ENCODE measurements around the gene DHRS9.
"Not testable (repeated sequence)": the region's sequence is repeated elsewhere in the genome, so short reads cannot be mapped to it uniquely, and the experiment has no call there.

DNA sequence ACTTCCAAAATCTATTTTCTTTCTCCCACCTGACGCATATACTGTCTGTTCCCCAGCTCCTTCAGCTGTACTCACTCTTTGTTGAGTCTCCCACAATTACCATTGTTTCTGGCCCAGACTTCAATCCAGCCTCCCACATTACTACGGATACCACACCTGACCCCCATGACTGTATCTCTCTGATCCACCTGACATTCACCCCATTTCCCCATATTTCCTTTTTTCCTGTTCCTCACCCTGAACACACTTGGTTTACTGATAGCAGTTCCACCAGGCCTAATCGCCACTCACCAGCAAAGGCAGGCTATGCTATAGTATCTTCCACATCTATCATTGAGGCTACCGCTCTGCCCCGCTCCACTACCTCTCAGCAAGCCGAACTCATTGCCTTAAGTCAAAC is 64.9 kb downstream of the DHRS9 start:
- TF ChIP-seq, protein P1, sequence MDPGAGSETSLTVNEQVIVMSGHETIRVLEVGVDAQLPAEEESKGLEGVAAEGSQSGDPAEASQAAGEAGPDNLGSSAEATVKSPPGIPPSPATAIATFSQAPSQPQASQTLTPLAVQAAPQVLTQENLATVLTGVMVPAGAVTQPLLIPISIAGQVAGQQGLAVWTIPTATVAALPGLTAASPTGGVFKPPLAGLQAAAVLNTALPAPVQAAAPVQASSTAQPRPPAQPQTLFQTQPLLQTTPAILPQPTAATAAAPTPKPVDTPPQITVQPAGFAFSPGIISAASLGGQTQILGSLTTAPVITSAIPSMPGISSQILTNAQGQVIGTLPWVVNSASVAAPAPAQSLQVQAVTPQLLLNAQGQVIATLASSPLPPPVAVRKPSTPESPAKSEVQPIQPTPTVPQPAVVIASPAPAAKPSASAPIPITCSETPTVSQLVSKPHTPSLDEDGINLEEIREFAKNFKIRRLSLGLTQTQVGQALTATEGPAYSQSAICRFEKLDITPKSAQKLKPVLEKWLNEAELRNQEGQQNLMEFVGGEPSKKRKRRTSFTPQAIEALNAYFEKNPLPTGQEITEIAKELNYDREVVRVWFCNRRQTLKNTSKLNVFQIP (CRISPR knock-in tag; IDR thresholded peaks at IDR 0.05; ENCODE audit: borderline replicate concordance, low read depth), result not testable (repeated sequence)
- not testable (repeated sequence) for TF ChIP-seq CSDC2 (CRISPR knock-in tag; IDR thresholded peaks at IDR 0.05); ZFP30 (CRISPR knock-in tag; IDR thresholded peaks at IDR 0.05); ZFP3 (CRISPR knock-in tag; IDR thresholded peaks at IDR 0.05); RARB (CRISPR knock-in tag; IDR thresholded peaks at IDR 0.05); ESRRG (CRISPR knock-in tag; IDR thresholded peaks at IDR 0.05); ZC3H10 (CRISPR knock-in tag; IDR thresholded peaks at IDR 0.05); ZNF565 (CRISPR knock-in tag; conservative IDR thresholded peaks at IDR 0.05; ENCODE audit: low read depth)
- TF ChIP-seq, protein P2, sequence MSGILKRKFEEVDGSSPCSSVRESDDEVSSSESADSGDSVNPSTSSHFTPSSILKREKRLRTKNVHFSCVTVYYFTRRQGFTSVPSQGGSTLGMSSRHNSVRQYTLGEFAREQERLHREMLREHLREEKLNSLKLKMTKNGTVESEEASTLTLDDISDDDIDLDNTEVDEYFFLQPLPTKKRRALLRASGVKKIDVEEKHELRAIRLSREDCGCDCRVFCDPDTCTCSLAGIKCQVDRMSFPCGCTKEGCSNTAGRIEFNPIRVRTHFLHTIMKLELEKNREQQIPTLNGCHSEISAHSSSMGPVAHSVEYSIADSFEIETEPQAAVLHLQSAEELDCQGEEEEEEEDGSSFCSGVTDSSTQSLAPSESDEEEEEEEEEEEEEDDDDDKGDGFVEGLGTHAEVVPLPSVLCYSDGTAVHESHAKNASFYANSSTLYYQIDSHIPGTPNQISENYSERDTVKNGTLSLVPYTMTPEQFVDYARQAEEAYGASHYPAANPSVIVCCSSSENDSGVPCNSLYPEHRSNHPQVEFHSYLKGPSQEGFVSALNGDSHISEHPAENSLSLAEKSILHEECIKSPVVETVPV (CRISPR knock-in tag; IDR thresholded peaks at IDR 0.05), result not testable (repeated sequence)

Measured in SK-N-SH treated with all-trans-retinoic acid at 6 μM for 48 hours (cell line).